NCI-H1417 treated with DMSO at 0.1 percent for 48 hours (cell line): Measurements from ENCODE around the gene VOPP1.

Experiments used
- DNase-seq: peaks from one replicate; lab custom pipeline; 2025; lab: John Stamatoyannopoulos, UW

The VOPP1 gene

GRCh38 chr7:55532150-55532917 is 40.0 kb downstream of the VOPP1 start:
- DNase-seq: no peak

DNA sequence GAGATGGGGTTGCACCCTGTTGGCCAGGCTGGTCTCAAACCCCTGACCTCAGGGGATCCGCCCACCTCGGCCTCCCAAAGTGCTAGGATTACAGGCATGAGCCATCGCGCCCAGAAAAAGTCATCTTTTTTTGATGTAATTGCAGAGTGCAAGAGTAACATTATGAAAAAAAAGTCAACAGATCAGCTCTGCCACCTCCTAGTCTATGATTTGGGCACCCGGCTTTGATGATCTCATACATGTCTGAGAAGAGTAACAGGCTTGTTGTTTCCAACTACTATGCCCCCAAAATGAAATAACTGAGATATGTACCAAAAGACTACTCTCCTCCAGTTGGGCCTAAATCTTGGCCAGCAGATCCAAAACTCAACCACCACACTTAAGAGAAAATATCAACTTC is 40.8 kb downstream of the VOPP1 start:
- no peak for DNase-seq

GRCh38 chr7:55527307-55527706 is 45.0 kb downstream of the VOPP1 start:
- no peak for DNase-seq

DNA sequence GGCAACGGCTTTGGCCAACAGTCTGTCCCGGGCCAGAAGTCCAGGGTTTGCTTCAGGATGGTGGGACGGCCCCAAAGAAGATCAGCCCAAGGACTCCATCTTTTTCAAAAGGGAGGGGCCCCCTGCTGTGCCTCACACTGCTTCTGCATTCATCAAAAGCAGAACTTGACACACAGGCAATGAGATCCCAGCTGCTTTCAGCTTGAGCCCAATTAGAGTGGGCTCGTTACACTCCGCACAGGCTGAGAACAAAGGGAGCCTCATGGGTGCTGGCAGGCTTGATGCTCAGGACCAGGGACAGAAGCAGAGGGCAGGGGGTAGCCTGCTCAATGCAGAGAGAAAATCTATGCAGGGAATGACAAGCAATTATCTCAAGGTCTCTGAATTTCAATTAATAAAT is 45.5 kb downstream of the VOPP1 start:
- DNase-seq: no peak

DNA sequence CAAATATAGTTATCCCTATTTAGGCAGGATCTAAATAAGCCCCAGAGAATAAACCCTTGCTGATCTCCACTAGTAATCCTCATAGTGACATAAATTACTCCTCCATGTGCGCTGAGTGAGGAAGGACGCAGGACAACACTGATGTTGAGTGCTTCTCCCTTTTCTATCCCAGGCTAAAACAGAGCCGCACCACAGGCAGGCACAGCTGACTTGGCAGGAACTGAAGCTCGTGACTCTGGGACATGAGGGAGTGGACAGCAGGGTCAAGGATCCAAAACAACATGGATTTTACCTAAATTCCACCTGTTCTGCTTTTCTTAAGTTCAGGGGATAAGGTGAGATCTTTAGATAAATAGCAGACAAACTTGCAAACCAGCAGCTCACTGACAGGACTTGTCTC is 46.0 kb downstream of the VOPP1 start:
- DNase-seq: no peak

GRCh38 chr7:55524558-55525310 is 47.6 kb downstream of the VOPP1 start:
- DNase-seq: no peak

- DNase-seq: no peak
Observed at GRCh38 chr7:55523366-55523765, 48.9 kb downstream of the VOPP1 start.

DNA sequence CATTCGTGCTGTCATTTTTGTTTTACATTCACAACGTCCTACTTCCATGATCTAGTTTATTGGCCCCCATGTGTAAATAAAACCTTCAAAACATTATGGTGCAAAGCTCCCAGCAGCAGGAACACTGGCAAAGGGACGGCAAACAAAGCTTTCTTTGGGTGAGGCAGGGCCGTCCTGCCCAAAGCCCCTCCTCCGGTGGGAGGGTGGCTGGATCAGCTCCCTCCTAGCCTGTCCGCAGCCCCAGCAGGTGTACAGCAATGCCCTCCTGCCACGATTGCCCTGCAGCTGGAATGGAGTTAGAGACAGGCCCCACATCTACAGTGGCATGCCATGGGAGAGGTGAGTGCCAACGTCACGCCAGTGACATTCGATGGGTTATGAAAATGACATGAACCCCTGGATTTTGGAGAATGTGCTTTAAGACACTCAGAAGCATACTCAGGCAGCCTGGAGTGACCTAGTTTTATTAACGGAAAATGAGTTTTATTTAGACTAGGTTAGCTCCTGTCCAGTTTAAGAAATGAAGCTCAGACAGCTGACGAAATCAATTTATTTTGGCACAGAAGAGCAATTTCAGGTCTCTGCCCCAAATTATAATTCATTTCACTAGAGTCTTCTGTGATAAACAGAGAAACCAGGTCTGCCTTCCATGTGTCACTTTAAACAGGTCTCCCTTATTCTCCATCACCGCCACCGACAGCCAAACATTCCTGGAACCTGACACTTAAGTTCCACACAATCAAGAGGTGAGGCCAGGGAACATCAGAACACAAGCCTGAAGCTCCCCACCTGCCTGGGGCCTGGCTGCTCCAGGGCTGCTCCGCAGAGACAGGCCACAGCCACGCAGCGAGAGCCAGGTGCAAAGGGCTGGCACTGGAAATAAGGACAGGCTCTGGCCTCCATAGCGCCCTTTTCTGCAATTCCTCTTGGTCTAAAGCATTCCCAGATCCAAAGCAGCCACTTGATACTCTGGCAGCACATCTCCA is 50.1 kb downstream of the VOPP1 start:
- no peak for DNase-seq

- DNase-seq: no peak
Observed at GRCh38 chr7:55521512-55521911, 50.8 kb downstream of the VOPP1 start.

DNA sequence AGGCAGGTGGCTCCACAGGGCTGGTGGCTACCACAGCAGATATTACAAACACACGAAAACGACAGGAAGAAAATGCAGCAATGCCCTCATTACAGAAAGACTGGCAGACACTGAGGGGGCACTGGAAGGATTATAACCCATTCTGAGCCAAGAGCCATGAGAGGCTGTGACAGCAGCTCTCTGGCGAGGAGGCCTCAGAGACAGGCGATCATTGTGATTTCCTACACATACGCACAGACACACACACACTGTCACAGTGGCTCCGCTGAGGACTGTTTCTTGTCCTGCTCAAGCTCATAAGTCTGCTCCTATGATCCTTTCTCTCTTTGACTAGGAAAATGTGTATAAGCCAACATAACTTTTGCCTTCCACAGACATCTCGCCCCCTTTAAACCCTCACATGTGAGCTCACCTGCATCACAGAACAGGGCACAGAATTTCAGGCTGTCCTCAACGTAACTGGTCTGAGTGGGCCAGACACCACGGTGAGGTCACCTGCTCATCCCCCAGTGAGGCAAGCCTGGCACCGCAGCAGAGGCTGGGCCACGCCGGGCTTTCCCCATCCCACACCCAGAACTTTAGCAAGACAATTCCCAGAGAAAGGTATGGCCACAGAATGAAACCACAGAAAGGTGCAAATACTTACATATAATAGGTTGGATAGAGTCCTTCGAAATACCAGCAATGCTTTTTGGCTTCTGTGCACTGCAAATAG is 51.7 kb downstream of the VOPP1 start:
- DNase-seq: no peak

DNA sequence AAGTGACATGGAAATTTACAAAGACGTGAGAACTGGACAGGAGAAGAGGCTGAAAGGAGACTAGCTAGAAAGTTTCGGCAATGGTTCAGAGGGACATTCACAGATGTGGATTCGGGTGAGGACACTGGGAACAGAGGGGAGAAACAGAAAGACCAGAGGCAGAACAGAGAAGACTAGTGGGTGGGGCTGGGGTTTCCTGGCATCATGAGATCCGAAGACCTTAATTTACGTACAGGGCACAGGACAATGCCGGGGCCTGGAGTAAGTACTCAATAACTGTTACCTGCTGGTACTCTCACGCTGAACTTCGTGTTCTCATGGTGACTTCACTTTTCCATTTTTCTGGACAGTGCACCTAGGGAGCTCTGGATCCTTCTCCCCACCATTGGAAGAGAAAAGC is 53.5 kb downstream of the VOPP1 start:
- DNase-seq: no peak

DNA sequence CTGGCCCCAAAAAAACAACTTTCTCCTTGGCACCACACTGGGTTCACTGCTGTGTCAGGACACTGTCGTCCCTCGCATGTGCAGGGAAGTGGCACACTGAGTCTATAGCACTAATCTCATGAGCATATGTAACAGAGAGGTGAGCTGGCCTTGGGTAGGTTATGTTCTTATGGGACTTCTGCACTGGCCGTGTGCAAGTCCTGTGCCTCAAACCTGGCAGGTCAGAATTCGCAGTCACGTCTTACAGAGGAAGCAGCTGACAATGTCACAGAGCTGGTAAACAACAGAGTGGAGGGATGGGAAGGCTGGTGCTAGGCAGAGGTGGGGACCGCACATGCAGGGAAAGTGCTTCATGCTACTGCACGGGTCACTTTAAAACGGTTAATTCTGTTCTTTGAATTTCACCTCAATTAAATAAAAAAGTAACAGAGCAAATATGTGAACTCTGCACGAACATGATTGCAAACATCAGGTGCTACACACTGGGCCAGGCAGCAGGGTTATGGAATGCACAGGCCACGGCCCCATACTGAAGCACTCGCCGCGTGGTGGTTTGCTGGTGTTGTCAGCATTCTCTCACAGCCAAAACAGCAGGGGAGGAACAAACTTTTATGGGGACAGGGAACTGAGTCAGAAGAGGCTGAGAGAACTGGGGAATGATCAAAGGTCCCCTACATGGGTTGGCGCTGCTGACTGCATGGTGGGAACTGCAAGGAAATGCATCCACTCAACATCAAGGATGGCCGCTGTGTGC is 54.2 kb downstream of the VOPP1 start:
- no peak for DNase-seq

DNA sequence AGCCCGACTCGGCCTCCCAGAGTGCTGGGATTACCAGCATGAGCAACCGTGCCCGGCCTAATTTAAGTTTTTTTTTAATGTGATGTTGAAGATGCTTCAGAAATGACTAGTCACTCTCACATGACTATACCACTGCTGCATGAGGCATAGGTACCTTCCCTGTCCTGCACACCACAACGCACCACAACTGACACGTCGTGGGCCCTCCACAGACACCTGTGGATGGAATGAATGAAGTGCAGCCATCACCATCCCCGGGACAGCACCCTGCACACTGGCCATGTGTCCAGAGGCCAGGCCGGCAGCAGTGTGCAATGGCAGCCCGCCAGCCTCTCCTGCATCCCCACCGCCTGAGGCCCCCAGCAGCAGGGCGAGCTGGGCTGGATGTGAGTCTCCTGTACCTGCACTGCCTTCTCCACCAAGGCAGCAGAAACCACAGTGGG is 55.1 kb downstream of the VOPP1 start:
- no peak for DNase-seq

GRCh38 chr7:55516409-55516808 is 55.9 kb downstream of the VOPP1 start:
- DNase-seq: no peak

DNA sequence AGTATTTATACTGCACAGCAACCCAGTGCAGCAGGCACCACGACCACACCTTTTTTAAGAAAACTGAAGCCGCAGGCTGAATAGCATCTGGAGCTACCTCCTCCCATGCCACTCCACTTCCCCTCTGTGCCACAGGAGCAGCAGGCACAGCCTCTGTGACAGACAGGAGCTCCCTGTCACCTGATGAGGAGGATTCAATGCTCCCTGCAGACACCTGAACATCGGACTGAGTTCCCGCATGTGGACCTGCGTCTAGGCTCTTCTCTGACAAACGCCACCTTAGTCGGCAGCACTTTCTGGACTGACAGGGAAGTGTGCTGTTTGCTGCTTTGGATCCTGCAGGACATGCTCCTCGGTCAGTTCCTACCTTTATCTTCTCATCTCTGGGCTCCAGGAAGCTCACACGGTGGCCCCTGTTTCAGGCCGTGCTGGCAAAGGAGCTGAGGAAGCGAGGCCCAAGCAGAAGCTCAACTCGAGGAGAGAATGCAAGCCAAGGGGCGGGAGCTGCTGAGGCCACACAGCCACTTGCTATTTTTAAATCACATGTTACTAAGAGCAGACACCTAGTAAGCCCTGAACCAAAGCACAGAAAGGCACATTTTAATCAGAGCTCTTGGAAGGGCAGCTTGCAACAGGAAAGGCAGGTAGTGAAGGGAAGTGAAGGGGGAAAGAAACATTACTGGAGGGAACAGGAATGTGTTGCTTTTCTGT is 56.6 kb downstream of the VOPP1 start:
- DNase-seq: no peak

DNA sequence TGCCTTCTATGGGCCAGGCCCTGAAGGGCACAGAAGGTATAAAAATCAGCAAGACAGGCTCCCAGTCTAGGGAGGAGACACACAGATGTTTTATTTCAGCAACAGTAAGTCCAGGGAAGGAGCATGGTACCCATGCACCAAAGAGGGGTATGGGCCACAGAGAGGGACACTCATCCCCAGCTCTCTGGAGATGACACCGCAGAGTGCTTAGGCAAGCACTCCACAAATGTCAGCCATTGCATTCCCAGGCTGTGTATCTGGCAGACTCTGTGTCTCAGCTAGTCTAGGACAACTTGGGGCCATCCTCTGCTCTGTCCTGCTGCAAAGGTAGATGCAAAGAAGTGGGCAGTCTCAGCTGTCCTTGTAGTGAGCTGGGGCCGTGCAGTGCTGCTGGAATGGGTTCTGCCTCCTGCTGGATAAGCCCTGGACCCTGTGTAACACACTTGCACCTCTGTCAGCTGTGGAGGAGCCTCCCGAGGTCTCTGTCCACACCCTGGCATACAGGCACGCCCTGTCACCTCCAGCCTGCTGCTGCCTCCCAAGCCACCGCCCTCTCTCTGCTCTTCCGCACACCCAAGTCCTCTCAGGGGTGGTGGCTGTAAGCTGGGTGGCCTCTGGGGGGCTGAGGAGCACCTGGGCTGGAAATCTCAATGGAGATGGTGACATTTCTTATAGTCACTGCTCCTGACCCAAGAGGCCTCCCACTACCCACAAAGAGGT is 57.6 kb downstream of the VOPP1 start:
- no peak for DNase-seq

DNA sequence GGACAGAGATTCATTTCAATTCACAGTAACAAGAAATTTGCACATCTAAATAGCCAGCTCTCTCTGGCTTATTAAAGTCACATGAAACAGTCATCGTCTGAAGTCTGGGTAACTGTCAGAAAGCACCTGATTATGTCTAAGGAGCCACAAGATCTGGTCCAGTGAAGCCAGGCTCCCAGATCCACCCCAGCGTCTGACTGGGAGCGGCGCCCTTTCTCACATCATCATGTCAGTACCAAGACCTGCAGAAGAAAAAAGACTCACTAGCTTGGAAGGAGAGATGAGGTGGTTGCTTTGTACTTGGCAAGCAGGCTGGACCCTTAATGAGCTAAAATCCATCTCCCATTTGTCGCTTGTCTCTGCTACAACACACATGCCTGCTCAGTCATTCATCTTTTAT is 58.4 kb downstream of the VOPP1 start:
- DNase-seq: no peak

DNA sequence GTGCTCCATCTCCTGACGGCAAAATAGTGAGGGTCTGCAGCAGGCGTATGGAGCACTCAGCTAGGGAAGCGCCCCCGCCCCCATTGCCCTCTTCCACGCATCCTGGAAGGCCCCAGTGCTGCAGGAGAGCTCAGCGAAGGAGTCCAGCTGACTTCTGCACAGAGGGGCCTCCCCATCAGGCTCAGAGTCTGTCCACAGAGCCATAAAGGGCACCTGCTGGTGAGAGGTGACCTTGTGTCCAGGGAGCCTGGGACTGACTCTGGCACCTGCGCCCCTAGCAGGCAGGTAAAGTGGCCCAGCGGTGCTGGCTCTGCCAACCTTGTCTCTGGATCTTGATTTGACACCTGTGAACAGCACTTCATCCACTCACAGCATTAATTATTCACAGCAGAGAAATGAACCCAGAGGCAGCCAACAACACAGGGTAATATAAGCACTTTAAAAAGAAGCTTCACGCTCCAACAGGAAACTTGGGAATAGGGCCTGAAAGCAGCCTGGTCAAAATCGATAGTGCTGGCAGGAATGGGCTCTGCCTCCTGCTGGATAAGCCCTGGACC is 59.6 kb downstream of the VOPP1 start:
- DNase-seq: no peak

DNA sequence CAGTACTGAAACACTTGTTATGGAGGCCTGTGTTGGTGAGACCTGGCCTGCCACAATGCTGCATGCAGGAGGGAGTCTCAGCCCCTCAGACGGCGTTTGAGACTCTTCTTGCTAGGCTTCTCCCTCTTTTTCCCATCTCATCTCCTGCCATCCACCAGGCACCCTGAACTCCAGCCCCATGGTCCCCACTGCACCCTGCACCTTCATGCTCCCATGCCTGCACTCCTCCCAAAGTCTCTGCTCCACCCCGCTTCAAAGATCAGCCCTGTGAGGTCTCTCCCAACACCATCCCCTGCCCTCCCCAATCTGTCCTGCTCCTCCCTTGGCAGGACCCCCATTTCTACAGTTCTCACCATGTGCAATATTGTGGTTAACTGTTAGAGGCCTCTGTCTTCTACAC is 61.7 kb downstream of the VOPP1 start:
- DNase-seq: no peak
